ACHN (cell line): ENCODE results near the gene ANGPTL8.

ENCODE experiments used
- DNase-seq: peaks from one replicate; pipeline ENCODE4 v3.0.0-alpha.2; 2015
- in situ Hi-C: cut with HindIII; loops from 2 replicates; pipeline ENCODE4 v1.10.0; 2017; ENCODE audit warnings: low sequenced_read_pairs, low pct_ligation_motif_present, low pct_unique_long_range_greater_than_20kb

Gene ANGPTL8

GRCh38 chr19:11202488-11203193, 36.8 kb upstream of the ANGPTL8 start:
- in situ Hi-C loops: no loop called here
- no peak for DNase-seq

GRCh38 chr19:11203194-11204075, 36.0 kb upstream of the ANGPTL8 start:
- in situ Hi-C loops: no loop called here
- DNase-seq: peak; percentile 59

- no peak for DNase-seq
- in situ Hi-C loops: no loop called here
Observed at GRCh38 chr19:11204076-11204602, 35.3 kb upstream of the ANGPTL8 start.

GRCh38 chr19:11204943-11205349, 34.5 kb upstream of the ANGPTL8 start:
- peak; percentile 86 for DNase-seq
- in situ Hi-C loops: no loop called here

GRCh38 chr19:11205939-11206570, 33.4 kb upstream of the ANGPTL8 start:
- in situ Hi-C loops: no loop called here

GRCh38 chr19:11208561-11209471, 30.6 kb upstream of the ANGPTL8 start:
- DNase-seq: no peak
- in situ Hi-C loops: no loop called here

More at GRCh38 chr19:11205939-11206570, 33.4 kb upstream of the ANGPTL8 start:
- DNase-seq: no peak

GRCh38 chr19:11209839-11210655, 29.4 kb upstream of the ANGPTL8 start:
- in situ Hi-C loops: no loop called here
- DNase-seq: no peak

GRCh38 chr19:11210656-11210928, 28.8 kb upstream of the ANGPTL8 start:
- DNase-seq: no peak
- in situ Hi-C loops: no loop called here

- no peak for DNase-seq
- in situ Hi-C loops: no loop called here
Observed at GRCh38 chr19:11214387-11214786, 25.0 kb upstream of the ANGPTL8 start.

GRCh38 chr19:11221082-11221598, 18.3 kb upstream of the ANGPTL8 start:
- in situ Hi-C loops: no loop called here
- no peak for DNase-seq

GRCh38 chr19:11223200-11223599, 16.2 kb upstream of the ANGPTL8 start:
- in situ Hi-C loops: no loop called here
- no peak for DNase-seq

- in situ Hi-C loops: no loop called here
- no peak for DNase-seq
Observed at GRCh38 chr19:11224429-11224828, 15.0 kb upstream of the ANGPTL8 start.

GRCh38 chr19:11225172-11225571, 14.2 kb upstream of the ANGPTL8 start:
- in situ Hi-C loops: no loop called here

GRCh38 chr19:11225815-11226214, 13.6 kb upstream of the ANGPTL8 start:
- in situ Hi-C loops: no loop called here
- no peak for DNase-seq

More at GRCh38 chr19:11225172-11225571, 14.2 kb upstream of the ANGPTL8 start:
- DNase-seq: no peak

- in situ Hi-C loops: no loop called here
- DNase-seq: no peak
Observed at GRCh38 chr19:11226716-11227166, 12.7 kb upstream of the ANGPTL8 start.

GRCh38 chr19:11227195-11227886, 12.1 kb upstream of the ANGPTL8 start:
- peak; percentile 25 for DNase-seq
- in situ Hi-C loops: no loop called here
